Bone marrow (tissue), 2 donors: ENCODE measurements around the gene KRT2.
"Not testable (repeated sequence)": the region's sequence is repeated elsewhere in the genome, so short reads cannot be mapped to it uniquely, and the experiment has no call there.

ENCODE experiments used
- DNase-seq, 2 donors: peaks; one replicate each; lab custom pipeline; 2025; lab: John Stamatoyannopoulos, UW

The KRT2 gene

GRCh38 chr12:52684431-52684830 is 32.4 kb upstream of the KRT2 start:
- DNase-seq, result no peak

- no peak for DNase-seq
Measured at GRCh38 chr12:52683575-52684300, 31.7 kb upstream of the KRT2 start.

GRCh38 chr12:52682938-52683574 is 31.0 kb upstream of the KRT2 start:
- no peak for DNase-seq

GRCh38 chr12:52682381-52682660 is 30.3 kb upstream of the KRT2 start:
- no peak for DNase-seq

GRCh38 chr12:52681526-52682380 is 29.7 kb upstream of the KRT2 start:
- no peak for DNase-seq

- no peak for DNase-seq
Measured at GRCh38 chr12:52680363-52680762, 28.4 kb upstream of the KRT2 start, which contains the start of gene KRT1. KRT1 (minus strand) TSS chr12:52680407; CDS start chr12:52680348, 59 bp downstream.

GRCh38 chr12:52679875-52680274 is 27.9 kb upstream of the KRT2 start:
- no peak for DNase-seq

GRCh38 chr12:52677671-52678070 is 25.7 kb upstream of the KRT2 start:
- no peak for DNase-seq

- DNase-seq, result no peak
Measured at GRCh38 chr12:52677126-52677525, 25.1 kb upstream of the KRT2 start.

GRCh38 chr12:52676163-52676562 is 24.2 kb upstream of the KRT2 start:
- DNase-seq, result no peak

GRCh38 chr12:52675301-52675701 is 23.3 kb upstream of the KRT2 start:
- no peak for DNase-seq

- no peak for DNase-seq
Measured at GRCh38 chr12:52674433-52674775, 22.4 kb upstream of the KRT2 start.

- DNase-seq, result no peak
Measured at GRCh38 chr12:52673713-52674432, 21.9 kb upstream of the KRT2 start.

- DNase-seq, result no peak
Measured at GRCh38 chr12:52673217-52673616, 21.2 kb upstream of the KRT2 start.

- DNase-seq, result no peak
Measured at GRCh38 chr12:52672321-52672933, 20.4 kb upstream of the KRT2 start.

- DNase-seq, result no peak
Measured at GRCh38 chr12:52670961-52671360, 18.9 kb upstream of the KRT2 start.

GRCh38 chr12:52670506-52670905 is 18.5 kb upstream of the KRT2 start:
- DNase-seq, result no peak

GRCh38 chr12:52669941-52670340 is 17.9 kb upstream of the KRT2 start:
- not testable (repeated sequence) for DNase-seq

GRCh38 chr12:52669426-52669825 is 17.4 kb upstream of the KRT2 start:
- no peak for DNase-seq

GRCh38 chr12:52667931-52668330 is 15.9 kb upstream of the KRT2 start:
- no peak for DNase-seq

- no peak for DNase-seq
Measured at GRCh38 chr12:52667509-52667908, 15.5 kb upstream of the KRT2 start.

- DNase-seq, result no peak
Measured at GRCh38 chr12:52666471-52666870, 14.5 kb upstream of the KRT2 start.
